Effector memory CD8-positive, alpha-beta T cell (primary cell): ENCODE data around the gene CCDC97.

ENCODE experiments used
- ATAC-seq: fragments of 150-1000 bp; cut with Tn5 transposase; replicated peaks from 2 replicates; pipeline ENCODE4 v1.10.0; 2021; ENCODE audit warnings: mild to moderate bottlenecking, moderate library complexity
- DNase-seq, 3 experiments: peaks; one replicate each; pipeline ENCODE4 v3.0.0; 2021
- H3K27ac Mint-ChIP-seq, 2 donors: one replicate each; pipeline ENCODE4 v1.8.0; 2022; ENCODE audit warnings: mild to moderate bottlenecking in 2 of 2, mixed read lengths in 2 of 2, moderate library complexity in 2 of 2
- H3K27me3 Mint-ChIP-seq, 2 donors: one replicate each; pipeline ENCODE4 v1.8.0; 2022; ENCODE audit warnings: mixed read lengths in 2 of 2
- H3K36me3 Mint-ChIP-seq: one replicate; pipeline ENCODE4 v1.8.0; 2022; ENCODE audit warnings: mild to moderate bottlenecking, moderate library complexity, mixed read lengths; ENCODE audit not compliant: insufficient read depth
- H3K4me1 Mint-ChIP-seq, 2 donors: one replicate each; pipeline ENCODE4 v1.8.0; 2022; ENCODE audit warnings: low read depth in 2 of 2, mixed read lengths in 2 of 2
- H3K4me3 Mint-ChIP-seq, 2 donors: one replicate each; pipeline ENCODE4 v1.8.0; 2022; ENCODE audit warnings: mild to moderate bottlenecking in 2 of 2, mixed read lengths in 2 of 2, moderate library complexity in 2 of 2
- H3K9me3 Mint-ChIP-seq, 2 donors: one replicate each; pipeline ENCODE4 v1.8.0; 2022; ENCODE audit warnings: mixed read lengths in 2 of 2

CCDC97 gene

GRCh38 chr19:41319500-41320184 lies 9.7 kb downstream of the CCDC97 start:
- ATAC-seq (peak; percentile 5), DNase-seq (no peak)
- peaks cover 33 to 54% of the 10 kb centered on the region in 2 donors for H3K4me1 Mint-ChIP-seq
- no peaks in the 10 kb centered on the region for H3K9me3 Mint-ChIP-seq
- no peaks in the 10 kb centered on the region for H3K27me3 Mint-ChIP-seq
- peaks cover 100% of the 10 kb centered on the region for H3K36me3 Mint-ChIP-seq
- H3K27ac Mint-ChIP-seq = peak overlapping the region; percentile 54 to 98
- H3K4me3 Mint-ChIP-seq = peak overlapping the region in 1 of 2 donors; percentile 42

GRCh38 chr19:41320185-41320518 lies 10.2 kb downstream of the CCDC97 start:
- ATAC-seq (no peak), DNase-seq (no peak)
- H3K27ac Mint-ChIP-seq = peak overlapping the region; percentile 54 to 98
- H3K4me3 Mint-ChIP-seq = peak overlapping the region in 1 of 2 donors; percentile 42
- peaks cover 38 to 58% of the 10 kb centered on the region in 2 donors for H3K4me1 Mint-ChIP-seq
- no peaks in the 10 kb centered on the region for H3K9me3 Mint-ChIP-seq
- H3K27me3 Mint-ChIP-seq = no peaks in the 10 kb centered on the region
- H3K36me3 Mint-ChIP-seq = peaks cover 100% of the 10 kb centered on the region

GRCh38 chr19:41320568-41320967 lies 10.6 kb downstream of the CCDC97 start:
- Mint-ChIP-seq H3K27ac (peak overlapping the region in 1 of 2 donors; percentile 98), H3K9me3 (no peaks in the 10 kb centered on the region), H3K4me3 (peak overlapping the region in 1 of 2 donors; percentile 46), H3K4me1 (peaks cover 42 to 62% of the 10 kb centered on the region in 2 donors), H3K36me3 (peaks cover 100% of the 10 kb centered on the region), H3K27me3 (no peaks in the 10 kb centered on the region)
- ATAC-seq (no peak), DNase-seq (no peak)

GRCh38 chr19:41321204-41321599 lies 11.2 kb downstream of the CCDC97 start:
- H3K9me3 Mint-ChIP-seq = no peaks in the 10 kb centered on the region
- peaks cover 42 to 61% of the 10 kb centered on the region in 2 donors for H3K4me1 Mint-ChIP-seq
- H3K36me3 Mint-ChIP-seq = peaks cover 100% of the 10 kb centered on the region
- no peak for DNase-seq
- peak overlapping the region in 1 of 2 donors; percentile 49 for H3K4me3 Mint-ChIP-seq
- no peaks in the 10 kb centered on the region for H3K27me3 Mint-ChIP-seq
- peak overlapping the region in 1 of 2 donors; percentile 98 for H3K27ac Mint-ChIP-seq
- ATAC-seq = no peak

- Mint-ChIP-seq H3K27ac (peak overlapping the region in 1 of 2 donors; percentile 98), H3K4me1 (peaks cover 44 to 63% of the 10 kb centered on the region in 2 donors), H3K27me3 (no peaks in the 10 kb centered on the region), H3K9me3 (no peaks in the 10 kb centered on the region), H3K4me3 (peak overlapping the region in 1 of 2 donors; percentile 49), H3K36me3 (peaks cover 100% of the 10 kb centered on the region)
- DNase-seq (no peak), ATAC-seq (no peak)
Measured at GRCh38 chr19:41321600-41322270, 11.8 kb downstream of the CCDC97 start.

- ATAC-seq (no peak), DNase-seq (no peak)
- Mint-ChIP-seq H3K4me1 (peaks cover 43 to 62% of the 10 kb centered on the region in 2 donors), H3K27ac (peak overlapping the region; percentile 94 to 98), H3K4me3 (peak overlapping the region in 1 of 2 donors; percentile 62), H3K27me3 (no peaks in the 10 kb centered on the region), H3K36me3 (peaks cover 100% of the 10 kb centered on the region), H3K9me3 (no peaks in the 10 kb centered on the region)
Measured at GRCh38 chr19:41322451-41322850, 12.5 kb downstream of the CCDC97 start.

GRCh38 chr19:41323023-41323422 lies 13.1 kb downstream of the CCDC97 start:
- peaks cover 100% of the 10 kb centered on the region for H3K36me3 Mint-ChIP-seq
- peak overlapping the region in 1 of 2 donors; percentile 62 for H3K4me3 Mint-ChIP-seq
- H3K27ac Mint-ChIP-seq = peak overlapping the region; percentile 94 to 98
- ATAC-seq = no peak
- H3K4me1 Mint-ChIP-seq = peaks cover 41 to 63% of the 10 kb centered on the region in 2 donors
- no peaks in the 10 kb centered on the region for H3K9me3 Mint-ChIP-seq
- no peak for DNase-seq
- H3K27me3 Mint-ChIP-seq = no peaks in the 10 kb centered on the region

GRCh38 chr19:41323430-41324125 lies 13.6 kb downstream of the CCDC97 start:
- H3K4me3 Mint-ChIP-seq = peak overlapping the region in 1 of 2 donors; percentile 62
- no peaks in the 10 kb centered on the region for H3K9me3 Mint-ChIP-seq
- peaks cover 44 to 63% of the 10 kb centered on the region in 2 donors for H3K4me1 Mint-ChIP-seq
- no peaks in the 10 kb centered on the region for H3K27me3 Mint-ChIP-seq
- DNase-seq = no peak
- peaks cover 100% of the 10 kb centered on the region for H3K36me3 Mint-ChIP-seq
- no peak for ATAC-seq
- peak overlapping the region; percentile 97 to 98 for H3K27ac Mint-ChIP-seq

- peaks cover 51 to 68% of the 10 kb centered on the region in 2 donors for H3K4me1 Mint-ChIP-seq
- ATAC-seq = no peak
- peak overlapping the region; percentile 97 to 98 for H3K27ac Mint-ChIP-seq
- H3K9me3 Mint-ChIP-seq = no peaks in the 10 kb centered on the region
- H3K4me3 Mint-ChIP-seq = peak overlapping the region in 1 of 2 donors; percentile 56
- peaks cover 100% of the 10 kb centered on the region for H3K36me3 Mint-ChIP-seq
- DNase-seq = no peak
- H3K27me3 Mint-ChIP-seq = no peaks in the 10 kb centered on the region
Measured at GRCh38 chr19:41324231-41324702, 14.3 kb downstream of the CCDC97 start.

GRCh38 chr19:41324921-41325639 lies 15.1 kb downstream of the CCDC97 start:
- no peak for DNase-seq
- Mint-ChIP-seq H3K4me1 (peaks cover 51 to 60% of the 10 kb centered on the region in 2 donors), H3K27ac (peak overlapping the region; percentile 97 to 98), H3K4me3 (peak overlapping the region; percentile 53 to 56), H3K9me3 (no peaks in the 10 kb centered on the region), H3K36me3 (peaks cover 100% of the 10 kb centered on the region), H3K27me3 (no peaks in the 10 kb centered on the region)
- ATAC-seq = no peak

- peaks cover 55 to 64% of the 10 kb centered on the region in 2 donors for H3K4me1 Mint-ChIP-seq
- no peaks in the 10 kb centered on the region for H3K27me3 Mint-ChIP-seq
- peak overlapping the region; percentile 97 to 98 for H3K27ac Mint-ChIP-seq
- ATAC-seq = no peak
- H3K4me3 Mint-ChIP-seq = peak overlapping the region; percentile 53 to 56
- no peak for DNase-seq
- peaks cover 100% of the 10 kb centered on the region for H3K36me3 Mint-ChIP-seq
- H3K9me3 Mint-ChIP-seq = no peaks in the 10 kb centered on the region
Measured at GRCh38 chr19:41325640-41325946, 15.6 kb downstream of the CCDC97 start.

GRCh38 chr19:41325947-41326706 lies 16.2 kb downstream of the CCDC97 start:
- Mint-ChIP-seq H3K4me1 (peaks cover 58 to 65% of the 10 kb centered on the region in 2 donors), H3K27me3 (no peaks in the 10 kb centered on the region), H3K4me3 (peak overlapping the region; percentile 77 to 78), H3K9me3 (no peaks in the 10 kb centered on the region), H3K27ac (peak overlapping the region; percentile 97 to 98), H3K36me3 (peaks cover 100% of the 10 kb centered on the region)
- ATAC-seq = no peak
- peak in 1 of 3 experiments; percentile 39 for DNase-seq
